Posterior cingulate gyrus (tissue), 11 donors: ENCODE results near the gene PTGR1.

Experiments used
- DNase-seq, 10 donors: peaks; one replicate each; pipeline versions ENCODE4 v3.0.0 to v3.0.0-alpha.2; 2020 to 2021; ENCODE audit warnings: mixed read lengths in 3 of 10
- intact Hi-C: fragments of 100-400 bp; cut with DNase I; formaldehyde crosslinking; loops from one replicate; pipeline ENCODE4 v1.15.1; 2023

Gene PTGR1

GRCh38 chr9:111599092-111599954 lies at the start of gene PTGR1:
Gene PTGR1, minus strand, starts transcription at chr9:111599647. Its CDS starts 2,225 bp downstream, at chr9:111597422.
- intact Hi-C loops: loop anchor here (2.0 to 10.0 kb wide), 2 partner anchors 31 to 475 kb away; partner anchors contain the start of gene DNAJC25
- peak; percentile 45 to 96 (median 77) for DNase-seq

GRCh38 chr9:111649016-111649415 lies 49.6 kb upstream of the PTGR1 start:
- intact Hi-C loops: no loop called here
- no peak for DNase-seq

GRCh38 chr9:111648066-111648465 lies 48.6 kb upstream of the PTGR1 start:
- intact Hi-C loops: no loop called here
- DNase-seq: no peak

- intact Hi-C loops: no loop called here
- no peak for DNase-seq
Measured at GRCh38 chr9:111646417-111646816, 47.0 kb upstream of the PTGR1 start.

- no peak for DNase-seq
- intact Hi-C loops: no loop called here
Measured at GRCh38 chr9:111645806-111646205, 46.4 kb upstream of the PTGR1 start.

- DNase-seq: no peak
- intact Hi-C loops: no loop called here
Measured at GRCh38 chr9:111644195-111644772, 44.8 kb upstream of the PTGR1 start.

GRCh38 chr9:111637421-111637950 lies 38.0 kb upstream of the PTGR1 start:
- intact Hi-C loops: no loop called here
- DNase-seq: no peak

GRCh38 chr9:111634860-111635259 lies 35.4 kb upstream of the PTGR1 start:
- DNase-seq: no peak
- intact Hi-C loops: no loop called here

- no peak for DNase-seq
Measured at GRCh38 chr9:111633389-111633736, 33.9 kb upstream of the PTGR1 start.

GRCh38 chr9:111632695-111633388 lies 33.4 kb upstream of the PTGR1 start:
- intact Hi-C loops: no loop called here
- no peak for DNase-seq

More at GRCh38 chr9:111633389-111633736, 33.9 kb upstream of the PTGR1 start:
- intact Hi-C loops: no loop called here

- DNase-seq: no peak
- intact Hi-C loops: no loop called here
Measured at GRCh38 chr9:111632060-111632459, 32.6 kb upstream of the PTGR1 start.

GRCh38 chr9:111631214-111631971 lies 31.9 kb upstream of the PTGR1 start, which contains the start of gene DNAJC25:
Gene DNAJC25, plus strand, starts transcription at chr9:111631334. Its CDS starts 74 bp downstream, at chr9:111631408.
- intact Hi-C loops: loop anchor here (2.0 kb wide), 2 partner anchors 33 to 59 kb away; partner anchors contain the start of gene PTGR1
- peak; percentile 94 to 100 (median 98) for DNase-seq

- DNase-seq: no peak
- intact Hi-C loops: loop anchor here (2.0 kb wide), 2 partner anchors 32 to 60 kb away; partner anchors contain the start of gene PTGR1
Measured at GRCh38 chr9:111630964-111631213, 31.4 kb upstream of the PTGR1 start.

- DNase-seq: peak in 3 of 10 donors; percentile 8 to 73 (median 9)
Measured at GRCh38 chr9:111630182-111630963, 30.9 kb upstream of the PTGR1 start.

GRCh38 chr9:111628411-111628810 lies 29.0 kb upstream of the PTGR1 start:
- intact Hi-C loops: no loop called here

More at GRCh38 chr9:111630182-111630963, 30.9 kb upstream of the PTGR1 start:
- intact Hi-C loops: loop anchor here (2.0 kb wide), 2 partner anchors 32 to 60 kb away; partner anchors contain the start of gene PTGR1

GRCh38 chr9:111627260-111627963 lies 28.0 kb upstream of the PTGR1 start:
- intact Hi-C loops: no loop called here
- DNase-seq: no peak

More at GRCh38 chr9:111628411-111628810, 29.0 kb upstream of the PTGR1 start:
- DNase-seq: no peak

- DNase-seq: no peak
- intact Hi-C loops: no loop called here
Measured at GRCh38 chr9:111622626-111623025, 23.2 kb upstream of the PTGR1 start.

- intact Hi-C loops: no loop called here
Measured at GRCh38 chr9:111621895-111622480, 22.5 kb upstream of the PTGR1 start.

More at GRCh38 chr9:111621895-111622480, 22.5 kb upstream of the PTGR1 start:
- DNase-seq: peak in 5 of 10 donors; percentile 18 to 89 (median 41)
